Kidney tubule cell (primary cell): ENCODE measurements around the gene SUMF1.

Source experiments
- DNase-seq: peaks from one replicate; pipeline ENCODE4 v3.0.0-alpha.2; 2018; ENCODE audit warnings: low spot score

SUMF1 gene

DNA sequence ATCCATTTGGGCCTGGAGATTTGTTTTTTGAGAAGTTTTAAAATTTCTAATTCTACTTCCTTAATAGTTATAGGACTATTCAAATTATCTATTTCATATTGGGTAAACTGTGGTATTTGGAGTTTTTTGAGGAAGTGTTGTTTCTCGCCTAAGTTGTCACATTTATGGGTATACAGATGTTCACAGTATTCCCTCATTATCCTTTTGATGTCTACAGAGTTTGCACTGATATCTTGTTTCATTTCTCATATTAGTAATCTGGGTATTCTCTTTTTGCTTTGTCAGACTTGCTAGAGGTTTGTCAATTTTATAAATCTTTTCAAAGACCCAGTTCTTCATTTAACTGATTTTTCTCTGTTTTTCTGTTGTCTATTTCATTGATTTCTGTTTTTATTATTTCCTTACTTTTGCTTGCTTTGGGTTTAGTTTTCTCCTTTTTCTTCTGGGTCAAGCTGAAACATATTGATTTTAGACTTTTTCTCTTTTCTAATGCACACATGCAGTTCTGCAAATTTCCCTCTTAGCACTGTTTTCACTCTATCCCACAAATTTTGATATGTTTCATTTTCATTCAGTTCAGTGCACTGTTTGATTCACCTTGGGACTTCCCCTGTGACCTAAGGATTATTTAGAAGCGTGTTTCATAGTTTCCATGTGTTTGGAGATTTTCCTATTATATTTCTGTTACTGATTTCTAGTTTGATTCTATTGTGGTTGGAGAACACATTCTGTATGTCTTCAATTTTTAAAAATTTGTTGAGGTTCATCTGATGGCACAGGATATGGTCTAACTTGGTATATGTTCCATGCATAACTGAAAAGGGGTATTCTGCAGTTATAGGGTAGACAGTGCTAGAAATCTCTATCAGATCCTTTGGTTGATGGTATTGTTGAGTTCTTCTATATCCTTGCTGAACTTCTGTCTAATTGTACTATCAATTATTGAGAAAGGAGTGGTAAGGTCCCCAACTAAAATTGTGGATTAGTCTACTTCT, 79.6 kb downstream of the SUMF1 start:
- no peak for DNase-seq

DNA sequence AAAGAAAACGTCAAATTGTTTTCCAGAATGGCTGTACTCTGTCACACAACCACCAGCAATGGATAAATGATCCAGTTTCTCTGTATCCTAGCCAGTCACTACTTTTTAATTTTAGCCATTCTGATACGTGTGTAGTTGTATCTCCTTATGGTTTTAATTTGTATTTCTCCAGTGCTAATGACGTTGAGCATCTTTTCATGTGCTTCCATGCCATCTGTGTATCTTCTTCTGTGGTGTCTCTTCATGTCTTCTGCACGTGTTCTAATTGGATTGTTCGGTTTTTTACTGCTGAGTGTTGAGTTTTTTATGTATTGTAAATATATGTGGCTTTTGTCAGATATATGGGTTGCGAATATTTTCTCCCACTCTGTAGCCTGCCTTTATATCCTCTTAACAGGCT, 81.9 kb downstream of the SUMF1 start:
- DNase-seq, result no peak

DNA sequence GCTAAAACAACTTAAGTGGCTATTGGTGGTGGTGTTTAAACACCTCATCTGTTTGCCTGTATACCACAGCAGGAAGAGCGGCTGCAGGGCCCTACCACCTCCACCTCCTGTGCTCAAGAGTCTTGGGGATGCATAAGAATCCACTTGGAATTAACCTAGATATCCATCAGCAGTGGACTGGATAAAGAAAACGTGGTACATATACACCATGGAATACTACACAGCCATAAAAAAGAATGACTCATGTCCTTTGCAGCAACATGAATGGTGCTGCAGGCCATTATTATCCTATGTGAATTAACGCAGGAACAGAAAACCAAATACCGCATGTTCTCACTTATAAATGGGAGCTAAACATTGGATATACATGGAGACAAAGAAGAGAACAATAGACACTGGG, 87.1 kb downstream of the SUMF1 start:
- no peak for DNase-seq

DNA sequence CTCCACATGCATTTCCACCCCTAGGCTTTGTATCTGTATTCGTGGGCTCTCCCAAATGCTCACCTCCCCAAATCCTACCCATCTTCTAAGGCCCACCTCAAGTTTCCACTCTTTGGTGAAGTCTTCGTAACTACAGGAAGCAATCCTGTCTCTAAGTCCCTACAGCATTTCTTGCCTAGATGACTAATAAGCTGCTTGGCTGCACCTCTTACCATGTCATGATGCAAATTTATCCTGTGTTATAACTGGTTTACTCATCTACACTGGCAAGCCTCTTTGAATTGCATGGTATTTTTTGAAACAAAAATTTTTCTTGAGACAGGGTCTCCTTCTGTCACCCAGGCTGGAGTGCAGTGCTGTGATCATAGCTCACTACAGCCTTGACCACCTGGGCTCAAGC, 90.6 kb downstream of the SUMF1 start:
- DNase-seq, result peak; percentile 65

DNA sequence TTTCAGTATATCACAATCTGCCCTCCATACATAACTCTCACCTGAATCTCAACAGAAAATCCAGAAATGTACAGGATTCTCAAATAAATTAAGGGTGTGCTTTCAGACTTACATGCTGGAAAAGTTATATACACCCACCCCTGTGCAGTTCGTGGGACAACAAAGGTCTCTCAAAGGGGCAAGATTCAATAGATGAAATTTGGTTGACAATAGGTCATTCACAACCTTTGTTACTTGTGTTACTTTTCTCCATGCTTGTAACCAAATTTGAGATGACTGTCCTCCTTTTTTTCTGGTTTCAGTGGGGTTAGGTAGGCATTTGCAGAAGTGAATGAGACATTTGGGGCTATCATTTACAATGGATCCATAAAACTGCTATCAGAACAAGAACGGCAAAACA, 91.2 kb downstream of the SUMF1 start:
- DNase-seq, result no peak

DNA sequence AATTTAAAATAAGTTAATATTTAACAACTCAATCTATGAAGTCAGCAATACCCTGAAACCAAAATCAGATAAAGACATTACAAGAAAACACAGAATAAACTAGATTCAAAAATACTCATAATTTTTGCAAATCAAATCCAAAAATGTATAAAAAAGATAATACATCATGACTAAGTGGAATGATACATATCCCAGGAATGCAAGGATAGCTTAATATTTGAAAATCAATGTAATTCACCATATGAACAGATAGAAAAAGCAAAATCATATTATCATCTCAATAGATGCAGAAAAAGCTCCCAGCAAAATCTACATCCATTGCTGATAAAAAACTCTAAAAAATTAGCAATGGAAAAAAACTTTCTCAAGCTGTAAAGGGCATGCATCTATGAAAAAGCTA, 93.4 kb downstream of the SUMF1 start:
- no peak for DNase-seq

DNA sequence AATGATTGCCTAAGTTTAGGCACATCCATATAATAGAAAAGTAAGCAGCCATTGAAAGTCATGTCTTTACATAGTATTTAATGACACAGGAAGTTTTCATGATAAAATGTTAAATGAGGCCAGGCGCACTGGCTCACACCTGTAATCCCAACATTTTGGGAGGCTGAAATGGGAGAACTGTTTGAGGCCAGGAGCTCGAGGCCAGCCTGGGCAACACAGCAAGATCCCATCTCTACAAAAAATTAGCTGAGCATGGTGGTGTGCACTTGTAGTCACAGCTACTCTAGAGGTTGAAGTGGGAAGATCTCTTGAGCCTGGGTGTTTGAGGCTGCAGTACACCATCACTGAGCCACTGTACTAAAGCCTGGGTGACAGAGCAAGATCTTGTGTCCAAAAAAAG, 104.5 kb downstream of the SUMF1 start:
- no peak for DNase-seq

DNA sequence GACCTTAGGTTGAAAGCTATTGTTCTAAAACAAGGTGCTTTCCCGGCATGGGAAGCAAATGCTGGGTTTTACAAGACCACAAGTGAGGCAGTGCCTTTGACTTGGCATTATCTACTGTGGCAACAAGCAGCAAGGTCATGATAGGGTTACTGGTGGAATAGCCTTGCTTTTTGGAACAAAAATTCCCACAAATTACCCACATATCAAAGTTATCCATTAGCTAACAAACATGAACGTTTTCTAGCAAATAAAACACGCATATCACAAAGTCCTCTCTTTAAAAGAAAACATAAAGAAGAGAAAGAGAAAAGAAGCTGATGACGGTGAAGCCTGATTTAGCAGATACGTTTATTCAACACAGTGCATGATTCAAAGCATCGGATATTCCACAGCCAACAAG, 106.3 kb downstream of the SUMF1 start:
- DNase-seq, result no peak

DNA sequence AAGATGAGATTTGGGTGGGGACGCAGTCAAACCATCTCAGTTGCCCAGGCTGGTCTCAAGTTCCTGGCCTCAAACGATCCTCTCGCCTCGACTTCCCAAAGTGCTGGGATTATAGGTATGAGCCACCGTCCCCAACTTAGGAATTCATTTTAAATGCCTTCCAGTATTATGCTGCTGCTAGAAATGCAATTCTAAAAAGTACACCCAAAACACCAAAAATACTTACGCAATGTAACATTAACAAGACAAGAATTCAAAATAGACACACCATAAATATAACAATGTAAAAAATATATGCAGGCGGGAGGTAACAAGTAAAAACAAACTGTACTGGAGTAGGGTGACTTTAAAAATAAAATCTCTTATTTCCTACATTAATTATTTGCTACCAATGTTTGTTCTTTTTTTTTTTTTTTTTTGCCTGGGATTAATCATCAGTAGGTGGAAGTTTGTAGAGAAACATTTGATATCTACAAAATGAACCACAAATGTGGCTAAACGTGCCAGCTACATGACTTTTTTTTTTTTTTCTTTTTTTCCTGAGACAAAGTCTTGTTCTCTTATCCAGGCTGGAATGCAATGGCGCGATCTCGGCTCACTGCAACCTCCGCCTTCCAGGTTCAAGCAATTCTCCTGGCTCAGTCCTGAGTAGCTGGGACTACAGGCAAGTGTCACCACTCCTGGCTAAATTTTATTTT, 107.1 kb downstream of the SUMF1 start:
- DNase-seq, result no peak

DNA sequence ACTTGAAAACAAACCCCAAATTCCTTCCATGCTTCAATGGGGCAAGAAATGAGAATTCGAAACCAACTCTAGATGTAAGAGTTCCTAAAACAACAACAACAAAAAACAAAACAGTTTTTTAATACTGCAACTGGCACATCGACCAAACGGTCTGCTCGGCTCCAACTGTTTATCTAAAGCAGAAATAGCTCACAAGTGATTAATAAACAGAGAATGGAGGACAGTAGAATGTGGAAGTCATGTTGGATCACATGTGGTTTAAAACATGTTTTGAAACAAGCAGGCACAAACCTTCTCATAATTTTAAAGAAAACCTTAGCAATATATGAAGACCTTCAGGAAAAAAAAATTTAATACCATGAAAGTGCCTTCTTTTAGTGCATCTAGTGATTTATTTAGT, 108.8 kb downstream of the SUMF1 start:
- no peak for DNase-seq

DNA sequence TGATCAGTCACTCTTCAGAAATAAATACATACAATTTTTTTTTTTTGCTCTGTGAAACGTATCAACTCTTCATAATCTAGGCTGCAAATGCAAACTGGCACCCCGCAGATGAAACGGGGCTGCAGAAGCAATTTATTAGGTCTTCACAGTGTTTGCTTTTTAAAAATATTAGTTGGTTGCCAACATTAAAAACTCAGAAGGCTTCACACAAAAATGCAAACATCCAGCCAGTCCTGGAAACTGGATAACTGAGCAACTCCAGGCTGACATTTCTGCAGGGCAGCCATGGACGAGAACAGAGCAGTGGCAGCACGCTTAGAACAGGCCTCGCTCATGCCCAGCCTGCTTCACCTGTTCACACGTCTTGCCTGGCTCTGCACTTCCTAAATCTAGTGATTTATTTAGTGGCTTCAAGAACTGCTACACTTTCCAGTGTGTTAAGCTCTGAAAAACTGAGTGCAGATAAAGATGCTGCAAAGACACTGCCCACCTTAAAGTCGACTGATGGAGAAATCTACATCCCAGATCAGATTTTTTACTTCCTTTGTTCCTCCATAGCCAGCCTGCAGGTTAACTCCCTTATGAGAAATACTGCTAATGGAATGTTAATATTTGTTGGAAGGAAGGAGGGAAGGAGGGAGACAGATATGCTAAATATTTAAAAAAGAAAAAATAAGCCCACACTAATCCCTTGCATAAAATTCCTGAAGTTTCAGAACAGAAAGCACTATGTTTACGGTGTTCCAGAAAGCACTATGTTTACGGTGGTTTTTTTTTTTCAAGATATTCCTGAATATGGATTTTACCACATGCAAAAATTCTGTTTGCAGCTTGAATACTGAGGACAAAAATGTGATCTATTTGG, 110.3 kb downstream of the SUMF1 start:
- DNase-seq, result no peak

DNA sequence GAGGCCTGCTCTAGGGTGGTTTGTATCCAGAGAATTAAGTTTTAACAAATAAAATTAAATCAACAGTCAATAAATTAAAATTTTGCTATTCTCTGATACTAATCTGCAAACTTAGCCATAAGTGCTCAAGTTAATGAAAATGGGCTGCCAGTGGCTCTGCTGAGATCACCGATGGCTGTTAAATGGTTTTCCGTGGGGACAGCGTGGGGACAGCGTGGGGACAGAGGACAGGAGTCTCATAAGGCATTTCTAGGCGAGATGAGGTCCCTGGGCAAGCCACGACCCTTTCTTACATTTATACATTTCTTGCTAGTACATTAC, 110.9 kb downstream of the SUMF1 start:
- DNase-seq, result no peak

DNA sequence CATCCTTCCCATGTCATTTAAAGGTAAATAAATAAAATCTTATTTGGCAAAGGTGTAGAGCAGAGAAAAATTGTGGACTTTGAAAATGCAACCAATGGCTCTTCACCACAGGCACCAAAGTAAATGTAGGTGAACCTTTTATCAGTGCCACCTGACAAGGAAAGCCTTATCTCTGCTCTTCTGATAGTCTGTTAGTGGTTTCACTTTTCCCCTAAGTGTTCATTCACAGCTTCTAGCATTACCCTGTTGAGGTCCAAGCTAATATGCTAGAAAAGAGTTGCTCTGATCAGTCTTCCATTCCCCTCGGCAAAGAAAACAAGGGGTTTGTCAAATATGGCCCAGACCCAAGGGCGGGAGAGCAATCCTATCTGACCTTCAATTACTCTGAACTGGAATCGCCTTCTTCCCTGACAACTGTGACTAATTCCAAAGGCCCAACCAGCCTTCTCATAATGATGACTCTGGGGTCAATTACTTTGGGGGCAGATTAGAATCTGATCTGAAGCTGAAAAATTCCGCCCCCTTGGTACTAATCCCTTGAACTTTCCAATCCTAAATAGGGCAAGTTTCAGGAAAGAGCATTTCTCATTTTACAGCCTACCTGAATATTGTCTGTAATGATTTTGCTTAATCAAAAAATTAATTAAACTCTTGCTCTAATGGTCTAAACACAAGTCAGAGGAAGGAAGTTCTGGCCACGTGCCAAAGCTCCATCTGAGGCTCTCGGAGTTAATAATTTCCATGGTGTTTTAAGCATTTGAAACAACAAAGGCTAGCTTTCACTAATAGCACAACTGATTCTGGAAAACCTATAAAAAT, 111.5 kb downstream of the SUMF1 start:
- DNase-seq, result peak; percentile 71

DNA sequence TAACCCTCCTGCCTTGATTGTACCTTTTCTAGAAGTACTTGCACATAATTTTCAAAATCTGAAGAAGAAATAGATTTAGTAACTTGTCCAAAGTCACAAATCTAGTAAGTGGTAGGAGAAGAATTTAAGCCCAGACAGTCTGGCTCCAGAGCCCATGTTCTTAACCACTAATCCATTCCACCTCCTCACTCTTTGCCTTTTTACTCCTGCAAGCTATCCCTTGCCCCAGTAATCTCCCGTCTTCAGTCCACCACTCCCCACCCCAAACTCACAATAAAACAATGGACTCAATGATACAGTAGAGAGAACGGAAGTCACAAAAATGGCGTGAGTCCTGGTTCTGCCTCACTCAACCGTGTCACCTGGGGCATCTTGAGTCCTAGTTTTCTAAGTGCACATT, 115.2 kb downstream of the SUMF1 start:
- no peak for DNase-seq

DNA sequence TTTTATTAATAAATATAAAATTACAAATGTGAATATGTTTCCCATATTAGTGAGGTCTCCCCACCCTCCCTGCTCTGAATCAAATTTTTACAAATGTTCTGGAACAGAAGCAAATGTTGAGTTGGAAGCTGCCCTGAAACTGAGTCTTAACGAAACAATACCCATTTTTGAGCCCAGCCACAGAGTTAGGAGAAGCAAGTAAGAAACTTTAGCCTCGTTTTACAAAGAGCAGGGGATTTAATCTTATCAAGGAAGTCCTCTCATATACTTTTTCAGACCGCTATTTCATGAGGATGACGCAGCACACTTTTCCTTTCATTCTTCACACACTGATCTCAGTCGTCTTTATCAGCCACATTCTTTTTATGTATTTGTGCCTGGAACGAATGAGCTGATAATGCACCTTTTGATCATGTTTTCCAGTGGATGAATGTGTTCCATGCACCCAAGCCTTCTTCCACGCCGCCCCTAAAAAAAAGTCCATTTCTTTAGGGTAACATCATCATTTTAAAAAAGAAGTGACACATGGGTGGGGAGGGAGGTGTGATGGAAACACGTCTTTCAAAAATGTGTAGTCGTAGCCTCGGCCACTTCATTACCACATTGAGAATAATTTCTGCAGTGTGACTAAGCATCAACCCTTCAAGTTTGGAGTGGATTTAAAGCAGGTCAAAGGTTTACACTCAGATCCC, 115.8 kb downstream of the SUMF1 start:
- no peak for DNase-seq

DNA sequence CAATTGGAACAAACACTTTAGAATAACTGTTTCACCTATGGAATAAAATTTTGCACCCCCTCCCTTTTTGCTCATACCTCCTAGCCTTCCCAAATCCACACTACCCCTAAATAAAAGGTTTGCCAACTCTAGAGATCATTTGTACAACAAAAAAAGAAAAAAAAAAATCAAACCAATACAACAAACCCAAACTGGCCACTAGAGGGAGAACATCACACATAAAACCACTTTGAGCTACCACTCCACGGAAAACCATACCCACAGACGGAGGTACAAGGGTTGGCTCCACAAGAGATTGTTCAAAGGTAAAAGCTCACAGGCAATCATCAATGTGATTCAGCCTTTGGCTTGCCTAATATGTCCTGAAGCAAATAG, 116.3 kb downstream of the SUMF1 start:
- peak; percentile 58 for DNase-seq

DNA sequence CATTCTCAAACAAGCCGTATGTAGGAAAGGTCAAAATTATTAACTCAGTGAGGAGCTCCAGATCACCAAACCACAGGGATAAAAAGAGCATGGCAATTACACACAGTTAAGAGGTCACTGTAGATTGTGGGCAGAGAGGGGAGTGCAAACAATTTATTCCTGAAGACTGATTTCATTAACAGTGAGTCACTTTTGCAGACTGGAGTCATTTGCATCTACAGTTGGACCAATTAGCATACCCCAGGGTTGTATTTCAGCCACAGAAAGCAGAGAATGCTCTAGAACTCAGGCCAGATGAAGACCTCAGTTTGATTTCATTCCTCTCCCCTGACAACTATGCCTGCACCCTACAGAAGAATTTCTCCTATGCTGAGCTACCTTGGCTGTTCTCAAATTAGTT, 123.8 kb downstream of the SUMF1 start:
- peak; percentile 28 for DNase-seq

DNA sequence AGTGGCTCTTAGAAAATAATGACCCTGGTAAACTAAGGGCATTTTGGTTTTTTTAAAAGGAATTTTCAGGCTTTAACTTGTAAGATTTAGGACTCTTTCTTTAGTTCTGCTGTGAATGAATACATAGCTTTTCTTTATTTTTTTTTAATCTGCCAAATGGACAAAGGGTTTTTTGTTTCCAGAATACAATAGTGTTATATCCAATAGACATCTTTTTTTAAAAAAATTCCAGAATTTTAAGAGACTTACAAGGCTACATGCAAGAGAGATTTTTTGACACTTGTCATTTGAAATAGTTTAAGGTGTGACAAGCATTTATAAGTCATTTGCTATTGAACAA, 125.8 kb downstream of the SUMF1 start:
- no peak for DNase-seq

DNA sequence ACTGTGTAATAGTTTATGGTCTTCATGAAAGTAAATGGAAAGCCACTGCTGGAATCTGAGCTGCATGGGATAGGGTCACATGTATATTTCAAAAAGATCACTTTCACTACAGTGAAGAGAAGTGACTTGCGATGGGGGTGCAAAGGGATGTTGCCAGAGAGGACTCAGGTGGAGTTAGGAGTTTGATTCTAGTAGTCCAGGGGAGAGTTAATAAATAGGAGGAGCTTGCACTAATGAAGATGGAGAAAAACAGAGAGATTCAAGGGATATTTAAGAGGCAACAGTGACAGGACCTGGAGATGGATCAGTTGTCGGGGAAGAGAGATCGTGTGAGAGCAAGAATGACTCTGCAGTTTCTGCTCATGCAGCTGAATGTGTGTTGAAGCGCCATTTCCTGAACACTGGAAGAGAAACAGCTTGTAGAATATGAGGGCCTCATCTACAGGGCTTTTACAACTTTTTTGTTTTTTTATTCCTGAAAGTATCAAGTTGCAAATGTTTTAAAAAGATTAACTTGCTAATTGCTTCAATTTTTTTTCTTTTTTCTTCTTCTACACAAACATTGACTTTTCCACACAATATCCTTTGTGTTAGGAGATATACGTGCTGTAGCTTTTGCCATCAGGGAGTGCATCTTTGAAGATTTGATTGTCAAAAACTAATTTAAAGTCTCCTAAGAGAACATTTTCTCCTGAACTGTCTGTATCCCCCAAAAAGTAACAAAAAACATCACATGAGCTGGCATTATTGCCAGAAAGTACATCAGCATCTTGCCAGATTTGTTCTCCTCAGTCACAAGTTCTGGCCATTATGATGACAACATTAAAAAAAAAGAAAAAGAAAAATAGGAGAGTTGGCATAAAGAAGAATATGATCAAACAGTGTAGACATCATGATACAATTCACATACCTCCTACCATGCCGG, 126.4 kb downstream of the SUMF1 start:
- no peak for DNase-seq

DNA sequence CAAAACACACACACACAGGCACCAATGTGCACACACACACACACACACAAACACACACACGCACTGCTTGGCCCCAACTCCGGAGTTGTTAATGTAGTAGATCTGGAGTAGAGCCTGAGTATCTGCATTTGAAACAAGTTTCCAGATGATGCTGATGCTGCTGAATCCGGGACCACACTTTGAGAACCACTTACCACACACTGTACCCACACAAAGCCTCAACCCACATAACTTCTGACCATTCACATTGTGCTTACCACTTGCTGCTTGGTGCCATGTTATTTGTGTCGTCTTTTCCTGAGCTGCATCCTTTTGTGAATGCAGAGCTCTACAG, 127.0 kb downstream of the SUMF1 start:
- DNase-seq, result no peak
